CD4-positive, alpha-beta T cell treated with Interleukin-21 for 1 hour (primary cell): Measurements from ENCODE around the gene SVEP1.

Experiments
- DNase-seq: peaks from one replicate; pipeline ENCODE4 v3.0.0-alpha.2; 2020

The SVEP1 gene

GRCh38 chr9:110517483-110517882 lies 62.1 kb downstream of the SVEP1 start:
- no peak for DNase-seq

- DNase-seq: no peak
Measured at GRCh38 chr9:110514897-110515296, 64.6 kb downstream of the SVEP1 start.

GRCh38 chr9:110512817-110513216 lies 66.7 kb downstream of the SVEP1 start:
- DNase-seq: no peak

- DNase-seq: no peak
Measured at GRCh38 chr9:110509792-110510191, 69.7 kb downstream of the SVEP1 start.

- no peak for DNase-seq
Measured at GRCh38 chr9:110502842-110503241, 76.7 kb downstream of the SVEP1 start.

- no peak for DNase-seq
Measured at GRCh38 chr9:110499608-110500007, 79.9 kb downstream of the SVEP1 start.

- no peak for DNase-seq
Measured at GRCh38 chr9:110487196-110487595, 92.3 kb downstream of the SVEP1 start.

- no peak for DNase-seq
Measured at GRCh38 chr9:110486218-110486617, 93.3 kb downstream of the SVEP1 start.

- no peak for DNase-seq
Measured at GRCh38 chr9:110479481-110479880, 100.1 kb downstream of the SVEP1 start.

- DNase-seq: no peak
Measured at GRCh38 chr9:110476251-110476650, 103.3 kb downstream of the SVEP1 start.

GRCh38 chr9:110472111-110472510 lies 107.4 kb downstream of the SVEP1 start:
- DNase-seq: no peak

- no peak for DNase-seq
Measured at GRCh38 chr9:110468950-110469349, 110.6 kb downstream of the SVEP1 start.

- DNase-seq: no peak
Measured at GRCh38 chr9:110465190-110465589, 114.4 kb downstream of the SVEP1 start.

GRCh38 chr9:110464321-110464720 lies 115.2 kb downstream of the SVEP1 start:
- DNase-seq: no peak

GRCh38 chr9:110463499-110463898 lies 116.0 kb downstream of the SVEP1 start:
- no peak for DNase-seq

- DNase-seq: no peak
Measured at GRCh38 chr9:110457245-110457644, 122.3 kb downstream of the SVEP1 start.

- no peak for DNase-seq
Measured at GRCh38 chr9:110456681-110457080, 122.9 kb downstream of the SVEP1 start.

GRCh38 chr9:110455860-110456259 lies 123.7 kb downstream of the SVEP1 start:
- no peak for DNase-seq

GRCh38 chr9:110452227-110452801 lies 127.2 kb downstream of the SVEP1 start:
- DNase-seq: no peak

- no peak for DNase-seq
Measured at GRCh38 chr9:110451726-110452125, 127.8 kb downstream of the SVEP1 start.

GRCh38 chr9:110447476-110447875 lies 132.1 kb downstream of the SVEP1 start:
- DNase-seq: no peak

GRCh38 chr9:110446171-110446570 lies 133.4 kb downstream of the SVEP1 start:
- no peak for DNase-seq

- DNase-seq: no peak
Measured at GRCh38 chr9:110444911-110445310, 134.6 kb downstream of the SVEP1 start.

- DNase-seq: no peak
Measured at GRCh38 chr9:110443866-110444220, 135.7 kb downstream of the SVEP1 start.

- DNase-seq: no peak
Measured at GRCh38 chr9:110443146-110443865, 136.2 kb downstream of the SVEP1 start.
